Lower leg skin (tissue), 3 donors: ENCODE measurements around the gene SLC52A3.

Experiments used
- CTCF ChIP-seq, 3 donors: fragments of 450-650 bp; IDR thresholded peaks; one replicate each; pipeline ENCODE4 v1.5.1; 2016; ENCODE audit warnings: antibody characterized with exemption in 3 of 3, mild to moderate bottlenecking in 3 of 3, moderate library complexity in 2 of 3
- POLR2A ChIP-seq, 2 donors: fragments of 450-650 bp; IDR thresholded peaks; one replicate each; pipeline ENCODE4 v1.6.1; 2016 to 2017; ENCODE audit warnings: antibody characterized with exemption in 2 of 2, mild to moderate bottlenecking in 1 of 2, moderate library complexity in 1 of 2

GRCh38 chr20:770691-771090 lies 2.4 kb upstream of the SLC52A3 start:
- TF ChIP-seq CTCF (IDR thresholded peaks at IDR 0.05) (no peak), POLR2A (IDR thresholded peaks at IDR 0.05) (no peak)
